HS-27A (cell line): ENCODE results near the gene GAREM1.
"Not testable (repeated sequence)": the region's sequence is repeated elsewhere in the genome, so short reads cannot be mapped to it uniquely, and the experiment has no call there.

ENCODE experiments used
- DNase-seq: peaks from one replicate; pipeline ENCODE4 v3.0.0-alpha.2; 2012; ENCODE audit warnings: low read depth, missing footprints

The GAREM1 gene

GRCh38 chr18:32257084-32257785, 213.4 kb downstream of the GAREM1 start:
- DNase-seq, result no peak

DNA sequence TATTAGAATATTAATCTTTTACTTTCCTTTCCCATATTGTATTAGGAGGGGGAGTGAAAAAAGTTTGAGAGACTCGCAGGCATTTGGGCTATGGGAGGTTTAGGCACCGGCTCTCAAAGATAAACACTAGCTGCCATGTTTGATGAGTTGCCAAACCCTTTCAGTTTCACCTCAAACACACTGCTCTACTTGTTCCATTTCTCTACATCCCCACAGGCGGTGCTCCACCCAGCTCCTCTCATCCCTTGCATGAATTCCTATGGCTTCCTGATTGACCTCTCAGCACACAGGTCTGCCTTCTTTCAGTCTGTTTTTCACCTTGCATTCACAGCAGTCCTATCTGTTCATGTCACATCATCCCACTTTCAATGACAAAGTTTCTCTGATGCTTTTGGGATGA, 215.1 kb downstream of the GAREM1 start:
- DNase-seq, result no peak

- DNase-seq, result no peak
Observed at GRCh38 chr18:32252141-32252860, 218.4 kb downstream of the GAREM1 start.

DNA sequence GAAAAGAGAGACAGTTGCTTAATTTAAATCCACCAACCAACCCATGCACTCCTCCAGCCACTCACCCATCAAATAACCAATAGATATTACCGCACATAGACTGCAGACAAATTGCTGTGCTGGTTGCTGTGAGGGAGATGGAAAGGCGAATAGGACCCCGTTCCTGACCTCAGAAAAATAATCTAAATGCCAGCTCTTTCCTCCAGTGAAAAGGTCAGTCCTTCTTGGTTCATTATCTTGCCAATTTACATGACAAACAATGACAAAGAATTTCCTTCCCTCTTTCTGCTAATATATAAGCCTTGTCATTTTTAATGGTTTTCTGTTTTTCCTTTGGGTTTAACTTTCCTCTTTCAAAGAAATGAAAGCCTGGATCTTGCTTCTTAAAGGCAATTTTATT, 219.2 kb downstream of the GAREM1 start:
- no peak for DNase-seq

- no peak for DNase-seq
Observed at GRCh38 chr18:32249147-32249929, 221.3 kb downstream of the GAREM1 start.

- DNase-seq, result no peak
Observed at GRCh38 chr18:32244881-32245280, 225.8 kb downstream of the GAREM1 start.

DNA sequence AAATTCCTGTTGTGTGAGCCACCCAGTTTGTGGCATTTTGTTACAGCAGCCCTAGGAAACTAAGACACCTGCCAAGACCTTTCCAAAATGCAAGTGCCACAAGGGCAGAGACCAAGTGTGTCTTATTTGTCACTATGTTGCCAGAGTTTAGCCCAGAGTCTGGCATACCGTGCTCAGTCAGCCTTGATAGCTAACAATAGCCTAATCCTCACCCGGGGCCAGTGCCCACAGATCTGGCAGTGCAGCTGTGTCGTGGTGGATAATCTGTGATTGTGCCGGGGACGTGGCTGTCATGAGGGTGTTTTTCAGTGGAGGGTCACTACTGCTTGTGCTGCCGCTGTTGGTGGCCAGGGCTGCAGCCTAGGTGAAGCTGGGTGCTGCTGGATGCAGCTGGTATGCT, 227.3 kb downstream of the GAREM1 start:
- no peak for DNase-seq

GRCh38 chr18:32242395-32242794, 228.3 kb downstream of the GAREM1 start:
- DNase-seq, result no peak

DNA sequence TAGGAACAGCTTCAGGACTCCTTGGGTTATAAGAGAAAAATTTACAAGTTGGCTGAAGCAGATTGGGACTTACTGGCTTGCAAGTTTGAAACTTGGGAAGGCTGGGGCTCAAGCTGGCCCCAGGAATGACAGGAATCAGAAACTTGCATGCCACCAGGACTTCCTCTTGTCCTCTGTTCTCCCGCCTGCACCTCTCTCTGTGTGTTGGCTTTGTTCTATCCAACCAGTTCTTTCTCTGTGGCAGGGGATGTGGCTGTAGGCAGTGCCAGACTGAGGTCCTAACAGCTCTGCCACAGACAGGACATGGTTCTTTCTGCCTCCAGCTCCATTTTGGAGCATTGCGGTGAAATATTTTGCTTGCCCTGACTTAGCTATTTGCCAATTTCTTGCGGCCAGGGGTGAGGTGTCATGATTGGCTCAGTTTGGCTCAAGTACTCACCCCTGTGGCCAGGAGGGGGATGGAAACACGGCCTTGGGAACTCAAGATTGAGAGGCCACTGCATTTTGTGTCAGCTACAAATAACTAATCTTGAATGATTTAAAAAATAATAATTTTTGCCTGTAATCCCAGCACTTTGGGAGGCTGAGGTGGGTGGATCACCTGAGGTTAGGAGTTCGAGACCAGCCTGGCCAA, 231.9 kb downstream of the GAREM1 start:
- DNase-seq, result no peak

GRCh38 chr18:32237049-32237448, 233.6 kb downstream of the GAREM1 start:
- DNase-seq, result no peak

DNA sequence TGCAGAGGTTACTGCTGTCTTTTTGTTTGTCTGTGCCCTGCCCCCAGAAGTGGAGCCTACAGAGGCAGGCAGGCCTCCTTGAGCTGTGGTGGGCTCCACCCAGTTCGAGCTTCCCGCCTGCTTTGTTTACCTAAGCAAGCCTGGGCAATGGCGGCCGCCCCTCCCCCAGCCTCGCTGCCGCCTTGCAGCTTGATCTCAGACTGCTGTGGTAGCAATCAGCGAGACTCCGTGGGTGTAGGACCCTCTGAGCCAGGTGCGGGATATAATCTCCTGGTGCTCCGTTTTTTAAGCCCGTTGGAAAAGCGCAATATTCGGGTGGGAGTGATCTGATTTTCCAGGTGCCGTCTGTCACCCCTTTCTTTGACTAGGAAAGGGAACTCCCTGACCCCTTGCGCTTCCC, 237.3 kb downstream of the GAREM1 start:
- not testable (repeated sequence) for DNase-seq

GRCh38 chr18:32219431-32220018, 251.2 kb downstream of the GAREM1 start:
- DNase-seq, result no peak

DNA sequence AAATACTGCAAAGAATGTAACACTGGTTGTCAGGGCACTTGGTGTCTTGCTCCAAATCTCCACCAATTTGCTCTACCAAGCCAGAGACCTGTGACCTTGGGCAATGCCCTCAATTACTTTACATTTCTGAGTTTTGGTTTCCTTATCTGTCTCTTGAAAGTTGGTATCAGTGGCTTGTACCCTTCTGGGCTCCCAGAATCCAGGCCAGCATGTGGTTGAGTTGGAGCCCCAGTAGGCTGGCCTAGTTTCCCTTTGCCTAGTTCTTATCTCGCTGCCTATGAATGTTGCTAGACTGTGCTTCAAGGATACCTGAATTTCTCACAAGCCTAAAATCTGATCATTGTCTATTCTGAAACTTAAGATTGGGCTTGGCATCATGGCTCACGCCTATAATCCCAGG, 254.3 kb downstream of the GAREM1 start:
- no peak for DNase-seq

GRCh38 chr18:32213693-32214092, 257.0 kb downstream of the GAREM1 start:
- no peak for DNase-seq
